Measurements from ENCODE around the gene MCM3AP.
A peak's percentile ranks its signal among the peaks of the same experiment; 100 is the strongest.
"Not testable (repeated sequence)": the region's sequence is repeated elsewhere in the genome, so short reads cannot be mapped to it uniquely, and the experiment has no call there.

MCM3AP gene

DNA sequence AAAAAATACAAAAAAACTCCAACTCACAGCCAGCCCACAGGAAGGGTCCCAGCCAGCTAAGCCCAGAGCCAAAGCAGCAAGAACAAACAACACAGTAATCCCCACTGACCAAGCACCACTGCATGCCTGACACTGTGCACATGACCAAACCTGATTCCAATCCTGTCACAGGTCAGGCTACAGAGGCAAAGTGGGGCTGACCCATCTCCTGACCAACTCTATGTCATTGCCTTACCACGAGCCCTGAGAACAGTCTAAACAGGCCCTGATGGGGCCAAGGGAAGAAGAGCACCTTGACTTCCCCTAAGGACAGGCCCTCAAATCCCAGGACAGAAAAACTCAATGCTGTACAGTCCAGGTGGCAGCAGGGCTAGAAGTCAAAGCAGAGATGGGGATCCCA lies 59.3 kb downstream of the MCM3AP start:
- H3K79me2 ChIP-seq (ENCODE audit: insufficient read depth, low read length): peaks cover 62% of the 10 kb centered on the region
- no peak for TF ChIP-seq EZH2phosphoT487 (conservative IDR thresholded peaks at IDR 0.05; ENCODE audit: low read length)
- TF ChIP-seq, protein P1, sequence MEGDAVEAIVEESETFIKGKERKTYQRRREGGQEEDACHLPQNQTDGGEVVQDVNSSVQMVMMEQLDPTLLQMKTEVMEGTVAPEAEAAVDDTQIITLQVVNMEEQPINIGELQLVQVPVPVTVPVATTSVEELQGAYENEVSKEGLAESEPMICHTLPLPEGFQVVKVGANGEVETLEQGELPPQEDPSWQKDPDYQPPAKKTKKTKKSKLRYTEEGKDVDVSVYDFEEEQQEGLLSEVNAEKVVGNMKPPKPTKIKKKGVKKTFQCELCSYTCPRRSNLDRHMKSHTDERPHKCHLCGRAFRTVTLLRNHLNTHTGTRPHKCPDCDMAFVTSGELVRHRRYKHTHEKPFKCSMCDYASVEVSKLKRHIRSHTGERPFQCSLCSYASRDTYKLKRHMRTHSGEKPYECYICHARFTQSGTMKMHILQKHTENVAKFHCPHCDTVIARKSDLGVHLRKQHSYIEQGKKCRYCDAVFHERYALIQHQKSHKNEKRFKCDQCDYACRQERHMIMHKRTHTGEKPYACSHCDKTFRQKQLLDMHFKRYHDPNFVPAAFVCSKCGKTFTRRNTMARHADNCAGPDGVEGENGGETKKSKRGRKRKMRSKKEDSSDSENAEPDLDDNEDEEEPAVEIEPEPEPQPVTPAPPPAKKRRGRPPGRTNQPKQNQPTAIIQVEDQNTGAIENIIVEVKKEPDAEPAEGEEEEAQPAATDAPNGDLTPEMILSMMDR (IDR thresholded peaks at IDR 0.05; ENCODE audit: insufficient read depth, low read length, poor library complexity, severe bottlenecking): no peak
- peak overlapping the region; percentile 88; the same call in 1 of the 2 replicates for H3K9ac ChIP-seq (ENCODE audit: low read length)
- H4K20me1 ChIP-seq (ENCODE audit: low read depth, low read length): no peaks in the 10 kb centered on the region
- H3K36me3 ChIP-seq (ENCODE audit: low read length): no peaks in the 10 kb centered on the region; the same call in 1 of the 2 replicates
- H3K4me3 ChIP-seq (ENCODE audit: insufficient read depth, low read length, poor library complexity, severe bottlenecking): no peak overlapping the region
- no peaks in the 10 kb centered on the region for H3K9me3 ChIP-seq (ENCODE audit: insufficient read depth, low read length)
- peak overlapping the region; percentile 83 for H3K4me2 ChIP-seq (ENCODE audit: low read depth, low read length, poor library complexity, severe bottlenecking)
- H2AFZ ChIP-seq (ENCODE audit: low read depth, low read length, severe bottlenecking): no peak overlapping the region
- H3F3A ChIP-seq (ENCODE audit: insufficient read depth): peaks cover 9% of the 10 kb centered on the region; the same call in 1 of the 2 replicates
- no peaks in the 10 kb centered on the region for H3K9me2 ChIP-seq (replicated peaks; ENCODE audit: insufficient read depth, low read length)
- no peaks in the 10 kb centered on the region for H3K27me3 ChIP-seq (ENCODE audit: low read length)
- peak overlapping the region; percentile 45; the same call in 1 of the 2 replicates for H3K27ac ChIP-seq (ENCODE audit: low read depth, low read length)

DNA sequence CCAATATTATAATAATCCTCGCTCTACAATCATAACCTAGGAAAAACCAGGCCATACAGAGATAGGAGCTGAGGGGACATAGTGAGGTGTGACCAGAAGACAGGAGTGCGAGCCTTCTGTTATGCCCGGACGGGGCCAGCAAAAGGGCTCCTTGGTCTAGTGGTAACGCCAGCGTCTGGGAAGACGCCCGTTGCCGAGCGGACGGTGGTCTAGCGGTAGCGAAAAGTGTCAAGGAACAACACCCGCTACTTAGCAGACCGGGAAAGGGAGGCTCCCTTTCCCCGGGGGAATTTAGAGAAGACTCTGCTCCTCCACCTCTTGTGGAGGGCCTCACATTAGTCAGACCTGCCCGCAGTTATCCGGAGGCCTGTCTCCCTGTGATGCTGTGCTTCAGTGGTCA lies 61.8 kb downstream of the MCM3AP start:
- H3K79me2 ChIP-seq (ENCODE audit: insufficient read depth, low read length): peaks cover 44% of the 10 kb centered on the region
- H3K27ac ChIP-seq (ENCODE audit: low read depth, low read length): not testable (repeated sequence)

DNA sequence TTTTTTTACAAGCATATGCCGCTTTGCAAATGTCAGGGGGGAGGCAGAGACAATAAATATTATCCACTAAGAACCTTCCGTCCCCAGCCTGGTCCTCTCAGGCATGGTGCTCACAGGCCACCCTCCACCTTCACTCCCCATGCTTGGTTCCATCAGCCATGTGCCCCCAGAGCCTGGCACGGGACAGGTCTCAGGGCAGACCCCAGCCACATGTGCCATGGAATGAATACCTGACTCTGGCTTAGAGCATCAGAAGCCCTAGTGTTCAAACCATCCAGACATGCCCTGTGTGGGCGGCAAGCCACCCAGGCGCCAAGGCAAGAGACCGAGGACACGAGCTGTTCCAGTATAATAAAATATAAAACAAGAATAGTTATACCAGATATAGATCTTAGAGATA lies 62.2 kb downstream of the MCM3AP start:
- Histone ChIP-seq H3K79me2 (ENCODE audit: insufficient read depth, low read length) (peaks cover 42% of the 10 kb centered on the region), H3K4me3 (ENCODE audit: insufficient read depth, low read length, poor library complexity, severe bottlenecking) (no peak overlapping the region), H3K27ac (ENCODE audit: low read depth, low read length) (no peak overlapping the region), H4K20me1 (ENCODE audit: low read depth, low read length) (no peaks in the 10 kb centered on the region), H3K36me3 (ENCODE audit: low read length) (no peaks in the 10 kb centered on the region), H3K9ac (ENCODE audit: low read length) (no peak overlapping the region), H2AFZ (ENCODE audit: low read depth, low read length, severe bottlenecking) (no peak overlapping the region), H3F3A (ENCODE audit: insufficient read depth) (peaks cover 9% of the 10 kb centered on the region; the same call in 1 of the 2 replicates), H3K9me3 (ENCODE audit: insufficient read depth, low read length) (no peaks in the 10 kb centered on the region), H3K4me2 (ENCODE audit: low read depth, low read length, poor library complexity, severe bottlenecking) (no peak overlapping the region), H3K9me2 (replicated peaks; ENCODE audit: insufficient read depth, low read length) (no peaks in the 10 kb centered on the region), H3K27me3 (ENCODE audit: low read length) (no peaks in the 10 kb centered on the region)
- TF ChIP-seq, protein P1 (IDR thresholded peaks at IDR 0.05; ENCODE audit: insufficient read depth, low read length, poor library complexity, severe bottlenecking): no peak

More for the DNA sequence above, 61.8 kb downstream of the MCM3AP start:
- not testable (repeated sequence) for H3K27me3 ChIP-seq (ENCODE audit: low read length); H3K4me2 ChIP-seq (ENCODE audit: low read depth, low read length, poor library complexity, severe bottlenecking); H3K36me3 ChIP-seq (ENCODE audit: low read length); H3K9me3 ChIP-seq (ENCODE audit: insufficient read depth, low read length); H2AFZ ChIP-seq (ENCODE audit: low read depth, low read length, severe bottlenecking); H4K20me1 ChIP-seq (ENCODE audit: low read depth, low read length); H3F3A ChIP-seq (ENCODE audit: insufficient read depth); H3K9ac ChIP-seq (ENCODE audit: low read length); H3K9me2 ChIP-seq (replicated peaks; ENCODE audit: insufficient read depth, low read length); H3K4me3 ChIP-seq (ENCODE audit: insufficient read depth, low read length, poor library complexity, severe bottlenecking)

DNA sequence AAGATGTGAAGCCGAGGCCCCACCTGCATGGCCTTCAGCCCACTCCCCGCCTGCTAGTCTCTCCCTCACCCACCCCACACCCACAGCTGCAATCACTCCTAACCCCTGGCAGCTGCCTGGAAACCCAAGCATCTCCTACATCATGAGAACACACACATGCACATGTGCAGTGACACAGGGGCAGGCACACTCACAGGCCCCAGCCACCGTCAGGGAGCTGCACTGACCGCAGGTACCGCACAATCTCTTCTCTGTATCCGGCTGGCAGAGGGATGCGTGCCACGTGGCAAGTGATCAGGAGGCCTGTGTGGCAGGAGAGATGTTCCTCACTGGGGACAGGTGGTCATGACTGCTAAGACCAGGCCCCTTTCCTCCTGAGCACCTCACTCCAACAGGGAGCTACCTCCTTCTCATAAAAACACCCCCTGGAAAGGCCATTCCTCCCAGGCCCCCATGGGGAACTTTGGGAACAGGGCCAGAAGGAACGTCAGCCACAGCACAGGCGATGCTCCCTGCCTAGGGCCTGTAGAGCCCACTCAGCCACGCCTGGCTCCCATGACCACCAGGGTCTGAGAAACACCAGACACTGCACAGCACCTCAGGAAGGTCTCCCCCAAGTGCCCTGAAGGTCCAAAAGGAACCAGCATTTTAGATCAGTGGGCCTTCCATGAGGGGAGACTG lies 62.8 kb downstream of the MCM3AP start:
- H3K4me2 ChIP-seq (ENCODE audit: low read depth, low read length, poor library complexity, severe bottlenecking): no peak overlapping the region
- H3K79me2 ChIP-seq (ENCODE audit: insufficient read depth, low read length): peaks cover 36% of the 10 kb centered on the region
- H2AFZ ChIP-seq (ENCODE audit: low read depth, low read length, severe bottlenecking): no peak overlapping the region
- no peaks in the 10 kb centered on the region for H4K20me1 ChIP-seq (ENCODE audit: low read depth, low read length)
- H3K9me2 ChIP-seq (replicated peaks; ENCODE audit: insufficient read depth, low read length): no peaks in the 10 kb centered on the region
- no peaks in the 10 kb centered on the region for H3K27me3 ChIP-seq (ENCODE audit: low read length)
- H3K36me3 ChIP-seq (ENCODE audit: low read length): no peaks in the 10 kb centered on the region
- H3F3A ChIP-seq (ENCODE audit: insufficient read depth): peaks cover 9% of the 10 kb centered on the region; the same call in 1 of the 2 replicates
- H3K9ac ChIP-seq (ENCODE audit: low read length): no peak overlapping the region
- H3K9me3 ChIP-seq (ENCODE audit: insufficient read depth, low read length): no peaks in the 10 kb centered on the region
- no peak overlapping the region for H3K27ac ChIP-seq (ENCODE audit: low read depth, low read length)
- TF ChIP-seq, protein P1 (IDR thresholded peaks at IDR 0.05; ENCODE audit: insufficient read depth, low read length, poor library complexity, severe bottlenecking): no peak
- TF ChIP-seq EZH2phosphoT487 (conservative IDR thresholded peaks at IDR 0.05; ENCODE audit: low read length): no peak
- H3K4me3 ChIP-seq (ENCODE audit: insufficient read depth, low read length, poor library complexity, severe bottlenecking): no peak overlapping the region

Data from SU-DHL-6 (cell line).